ENCODE measurements around the gene ARPP21.

The ARPP21 gene

GRCh38 chr3:35648347-35648746, 9.0 kb downstream of the ARPP21 start:
- POLR2A ChIA-PET = no interaction called here
- DNase-seq (ENCODE audit: low read depth, low spot score) = no peak
- no peak for TF ChIP-seq CTCF (IDR thresholded peaks at IDR 0.05; ENCODE audit: insufficient read depth, low read length, missing control alignments)
- CTCF ChIA-PET = interaction anchor here (1.2 kb wide), 1 partner anchor 8 kb away, joined by 3 read pairs; no protein-coding TSS in a partner anchor
- H3K4me3 ChIP-seq (ENCODE audit: low read depth, low read length) = no peak overlapping the region

GRCh38 chr3:35649405-35649804, 10.1 kb downstream of the ARPP21 start:
- ChIA-PET CTCF (interaction anchor here (1.2 kb wide), 1 partner anchor 9 kb away, joined by 3 read pairs; no protein-coding TSS in a partner anchor), POLR2A (no interaction called here)
- DNase-seq (ENCODE audit: low read depth, low spot score) = no peak
- no peak for TF ChIP-seq CTCF (IDR thresholded peaks at IDR 0.05; ENCODE audit: insufficient read depth, low read length, missing control alignments)
- H3K4me3 ChIP-seq (ENCODE audit: low read depth, low read length) = no peak overlapping the region

- no peak for DNase-seq (ENCODE audit: low read depth, low spot score)
- ChIA-PET POLR2A (no interaction called here), CTCF (no interaction called here)
- H3K4me3 ChIP-seq (ENCODE audit: low read depth, low read length) = no peak overlapping the region
- TF ChIP-seq CTCF (IDR thresholded peaks at IDR 0.05; ENCODE audit: insufficient read depth, low read length, missing control alignments) = no peak
Measured at GRCh38 chr3:35651426-35651825, 12.1 kb downstream of the ARPP21 start.

- no peak for DNase-seq (ENCODE audit: low read depth, low spot score)
- CTCF ChIA-PET = no interaction called here
- POLR2A ChIA-PET = no interaction called here
- no peak for TF ChIP-seq CTCF (IDR thresholded peaks at IDR 0.05; ENCODE audit: insufficient read depth, low read length, missing control alignments)
- no peak overlapping the region for H3K4me3 ChIP-seq (ENCODE audit: low read depth, low read length)
Measured at GRCh38 chr3:35651851-35652250, 12.5 kb downstream of the ARPP21 start.

GRCh38 chr3:35653347-35653746, 14.0 kb downstream of the ARPP21 start:
- DNase-seq (ENCODE audit: low read depth, low spot score) = no peak
- ChIA-PET CTCF (no interaction called here), POLR2A (no interaction called here)
- TF ChIP-seq CTCF (IDR thresholded peaks at IDR 0.05; ENCODE audit: insufficient read depth, low read length, missing control alignments) = no peak
- H3K4me3 ChIP-seq (ENCODE audit: low read depth, low read length) = no peak overlapping the region

- H3K4me3 ChIP-seq (ENCODE audit: low read depth, low read length) = no peak overlapping the region
- no peak for DNase-seq (ENCODE audit: low read depth, low spot score)
- CTCF ChIA-PET = no interaction called here
- TF ChIP-seq CTCF (IDR thresholded peaks at IDR 0.05; ENCODE audit: insufficient read depth, low read length, missing control alignments) = no peak
- POLR2A ChIA-PET = no interaction called here
Measured at GRCh38 chr3:35654476-35654875, 15.2 kb downstream of the ARPP21 start.
